Measurements from ENCODE around the gene ALOXE3.

GRCh38 chr17:8095361-8095760 lies 23.0 kb downstream of the ALOXE3 start:
- TF ChIP-seq ZFP36 (IDR thresholded peaks at IDR 0.05; ENCODE audit: borderline replicate concordance, partially characterized antibody), result no peak
- no peak for TF ChIP-seq PHF8 (IDR thresholded peaks at IDR 0.05; ENCODE audit: borderline replicate concordance, low read depth)
- TF ChIP-seq CTCF (IDR thresholded peaks at IDR 0.05), result no peak
- TF ChIP-seq USF2 (IDR thresholded peaks at IDR 0.05), result no peak
- no peak for TF ChIP-seq EP300 (IDR thresholded peaks at IDR 0.05)
- no peak for TF ChIP-seq BCL3 (IDR thresholded peaks at IDR 0.05)
- no peak for TF ChIP-seq POLR2A (IDR thresholded peaks at IDR 0.05; ENCODE audit: low read length)
- TF ChIP-seq PBX3 (IDR thresholded peaks at IDR 0.05), result no peak
- no peak for TF ChIP-seq MAFK (IDR thresholded peaks at IDR 0.05; ENCODE audit: partially characterized antibody)
- no peak for TF ChIP-seq HDAC2 (IDR thresholded peaks at IDR 0.05)

Data from A549 (cell line).